Kidney (tissue), 14 donors: ENCODE results near the gene MUSTN1. TPM values are rescaled to one million over a fixed set of nuclear protein-coding genes. Genes with fewer than 3 reads are reported as not detected.

Source experiments
- DNase-seq, 5 donors: peaks; one replicate each; pipeline ENCODE4 v3.0.0-alpha.2; 2013 to 2020
- FAIRE-seq: peaks from 2 replicates; lab custom pipeline; 2012; peaks lifted over from hg19 to GRCh38; lab: Jason Lieb, UNC
- H3K27ac ChIP-seq, 2 donors: one replicate each; pipeline ENCODE4 v1.7.0; 2013; ENCODE audit warnings: low read depth in 2 of 2, low read length in 2 of 2, inconsistent platforms in 1 of 2
- H3K27me3 ChIP-seq: one replicate; pipeline ENCODE4 v1.7.1; 2013; ENCODE audit warnings: low read length, inconsistent platforms; ENCODE audit not compliant: control insufficient read depth, insufficient read depth
- H3K36me3 ChIP-seq, 3 donors: one replicate each; pipeline versions ENCODE4 v1.7.0 to v1.7.1; 2013; ENCODE audit warnings: low read length in 3 of 3, control low read depth in 1 of 3, inconsistent platforms in 1 of 3; ENCODE audit not compliant: insufficient read depth in 3 of 3, control insufficient read depth in 2 of 3
- H3K4me1 ChIP-seq, 3 donors: one replicate each; pipeline versions ENCODE4 v1.7.0 to v1.7.1; 2013; ENCODE audit warnings: low read length in 3 of 3, inconsistent platforms in 1 of 3, low read depth in 1 of 3; ENCODE audit not compliant: control insufficient read depth in 2 of 3, insufficient read depth in 2 of 3
- H3K4me3 ChIP-seq, 3 donors: one replicate each; pipeline versions ENCODE4 v1.7.0 to v1.8.1; 2013; ENCODE audit warnings: low read length in 3 of 3, control low read depth in 1 of 3, inconsistent platforms in 1 of 3
- H3K9ac ChIP-seq, 3 donors: one replicate each; pipeline versions ENCODE4 v1.7.0 to v1.7.1; 2013; ENCODE audit warnings: low read length in 3 of 3, control low read depth in 1 of 3, inconsistent platforms in 1 of 3
- H3K9me3 ChIP-seq, 3 donors: one replicate each; pipeline versions ENCODE4 v1.7.0 to v1.7.1; 2013; ENCODE audit warnings: low read length in 3 of 3, control low read depth in 1 of 3, inconsistent platforms in 1 of 3; ENCODE audit not compliant: control insufficient read depth in 2 of 3, insufficient read depth in 1 of 3
- CTCF ChIP-seq: IDR thresholded peaks from 3 replicates; pipeline ENCODE4 v1.5.1; 2012; ENCODE audit warnings: mild to moderate bottlenecking, moderate library complexity, borderline replicate concordance; ENCODE audit not compliant: insufficient read depth; ENCODE audit errors: extremely low read depth
- intact Hi-C: fragments of 100-400 bp; cut with DNase I; formaldehyde crosslinking; loops from one replicate; pipeline ENCODE4 v1.11.1; 2022
- polyA plus RNA-seq: library from polyadenylated mRNA; stranded (reverse); fragments of 350-450 nt; fragmentation: Illumina TruSeq; extraction: RNeasy Lipid Tissue Mini Kit (QIAGEN cat#74804); gene quantifications from one replicate; pipeline ENCODE4 v1.2.3, GENCODE V29; 2014; ENCODE audit warnings: low read depth, low replicate concordance; ENCODE audit not compliant: insufficient read depth
- total RNA-seq: library from RNA; stranded (reverse); fragmentation: NEBNext Ultra II Directional; extraction: Animal tissue kit (Norgen Biotek cat#: 25700); gene quantifications from one replicate; pipeline ENCODE4 v1.2.1, GENCODE V29; 2021
- donor health status: control.
- donor health status: control.
- donor health status: control.
- donor health status: control.
- donor health status: control.
- donor health status: DM: yes; HTN: yes; CAD: no.
- donor health status: Normal renal cell carcinoma (clear cell type).

The MUSTN1 gene
- total and polyA plus RNA-seq, 2 donors from 2014 or later, result 18.6 to 47.8 TPM

GRCh38 chr3:52805270-52806039 lies 29.4 kb downstream of the MUSTN1 start:
- no peaks in the 10 kb centered on the region for H3K9me3 ChIP-seq
- intact Hi-C loops, result no loop called here
- DNase-seq (no peak), FAIRE-seq (no peak)
- H3K27me3 ChIP-seq, result no peaks in the 10 kb centered on the region
- TF ChIP-seq CTCF, result no peak
- H3K4me3 ChIP-seq, result no peak overlapping the region
- H3K4me1 ChIP-seq, result no peaks in the 10 kb centered on the region
- H3K27ac ChIP-seq, result no peak overlapping the region
- H3K36me3 ChIP-seq, result no peaks in the 10 kb centered on the region
- H3K9ac ChIP-seq, result no peak overlapping the region

GRCh38 chr3:52801839-52802238 lies 33.0 kb downstream of the MUSTN1 start:
- Histone ChIP-seq H3K4me3 (no peak overlapping the region), H3K9ac (no peak overlapping the region), H3K36me3 (no peaks in the 10 kb centered on the region), H3K9me3 (no peaks in the 10 kb centered on the region), H3K27ac (no peak overlapping the region), H3K4me1 (no peaks in the 10 kb centered on the region), H3K27me3 (no peaks in the 10 kb centered on the region)
- FAIRE-seq (no peak), DNase-seq (no peak)
- intact Hi-C loops, result no loop called here
- no peak for TF ChIP-seq CTCF

GRCh38 chr3:52800079-52800478 lies 34.7 kb downstream of the MUSTN1 start:
- no peak overlapping the region for H3K27ac ChIP-seq
- no peaks in the 10 kb centered on the region for H3K36me3 ChIP-seq
- DNase-seq, result no peak
- H3K4me3 ChIP-seq, result no peak overlapping the region
- intact Hi-C loops, result no loop called here
- no peaks in the 10 kb centered on the region for H3K27me3 ChIP-seq
- FAIRE-seq, result no peak
- TF ChIP-seq CTCF, result no peak
- H3K9ac ChIP-seq, result no peak overlapping the region
- H3K4me1 ChIP-seq, result no peaks in the 10 kb centered on the region
- H3K9me3 ChIP-seq, result no peaks in the 10 kb centered on the region

- no peaks in the 10 kb centered on the region for H3K4me1 ChIP-seq
- H3K9ac ChIP-seq, result no peak overlapping the region
- H3K27me3 ChIP-seq, result no peaks in the 10 kb centered on the region
- FAIRE-seq (no peak), DNase-seq (no peak)
- peak; percentile 33 for TF ChIP-seq CTCF
- H3K36me3 ChIP-seq, result no peaks in the 10 kb centered on the region
- H3K4me3 ChIP-seq, result no peak overlapping the region
- intact Hi-C loops, result no loop called here
- H3K9me3 ChIP-seq, result no peaks in the 10 kb centered on the region
- no peak overlapping the region for H3K27ac ChIP-seq
Measured at GRCh38 chr3:52798978-52799476, 35.8 kb downstream of the MUSTN1 start.
